Gastroesophageal sphincter (tissue), 3 donors: Measurements from ENCODE around the gene COPS4.

Source experiments
- CTCF ChIP-seq, 4 experiments: fragments of 200-600 bp in 2 of 4; fragments of 450-650 bp in 2 of 4; sonication (generic) in 1 of 4; IDR thresholded peaks; one replicate each; pipeline ENCODE4 v1.5.1; 2017 to 2019; ENCODE audit warnings: antibody characterized with exemption in 4 of 4, mild to moderate bottlenecking in 2 of 4, moderate library complexity in 2 of 4
- POLR2AphosphoS5 ChIP-seq: sonication (generic); formaldehyde crosslinking; IDR thresholded peaks from one replicate; pipeline ENCODE4 v1.6.1; 2017; ENCODE audit warnings: antibody characterized with exemption

GRCh38 chr4:83110223-83110945, 75.4 kb downstream of the COPS4 start:
- no peak for TF ChIP-seq POLR2AphosphoS5
- TF ChIP-seq CTCF (IDR thresholded peaks at IDR 0.05): peak in 2 of 4 experiments; percentile 44 to 69
